Activated naive CD8-positive, alpha-beta T cell treated with anti-CD3 and anti-CD28 coated beads for 36 hours (primary cell): ENCODE measurements around the gene TAB2. TPM values are rescaled to one million over a fixed set of nuclear protein-coding genes. Genes with fewer than 3 reads are reported as not detected.

Experiments
- DNase-seq: peaks from one replicate; pipeline ENCODE4 v3.0.0; 2021
- H3K27ac Mint-ChIP-seq: one replicate; pipeline ENCODE4 v1.8.0; 2022; ENCODE audit warnings: mild to moderate bottlenecking, moderate library complexity, mixed read lengths
- H3K27me3 Mint-ChIP-seq: one replicate; pipeline ENCODE4 v1.8.0; 2022; ENCODE audit warnings: mild to moderate bottlenecking, mixed read lengths
- H3K36me3 Mint-ChIP-seq: one replicate; pipeline ENCODE4 v1.8.0; 2021; ENCODE audit warnings: mild to moderate bottlenecking, mixed read lengths
- H3K4me1 Mint-ChIP-seq: one replicate; pipeline ENCODE4 v1.8.0; 2021; ENCODE audit warnings: mixed read lengths
- H3K4me3 Mint-ChIP-seq: one replicate; pipeline ENCODE4 v1.8.0; 2022; ENCODE audit warnings: mild to moderate bottlenecking, moderate library complexity, mixed read lengths
- H3K9me3 Mint-ChIP-seq: one replicate; pipeline ENCODE4 v1.8.0; 2022; ENCODE audit warnings: mixed read lengths
- total RNA-seq, 2 experiments: library from RNA; stranded (reverse); gene quantifications; one replicate each; pipeline ENCODE4 v1.2.3, GENCODE V29; 2021

The TAB2 gene
- total RNA-seq, 2 experiments from 2014 or later, result 55.5 to 56.1 TPM

- Mint-ChIP-seq H3K27me3 (no peaks in the 10 kb centered on the region), H3K4me1 (peaks cover 61% of the 10 kb centered on the region), H3K36me3 (peaks cover 53% of the 10 kb centered on the region), H3K27ac (peak overlapping the region; percentile 47), H3K4me3 (no peak overlapping the region), H3K9me3 (peaks cover 18% of the 10 kb centered on the region)
- DNase-seq, result no peak
These were observed 45.6 kb downstream of the TAB2 start for GRCh38 chr6:149363154-149363553.

GRCh38 chr6:149364557-149364956, 47.0 kb downstream of the TAB2 start:
- H3K27ac Mint-ChIP-seq, result peak overlapping the region; percentile 32
- peaks cover 18% of the 10 kb centered on the region for H3K9me3 Mint-ChIP-seq
- peaks cover 48% of the 10 kb centered on the region for H3K4me1 Mint-ChIP-seq
- H3K4me3 Mint-ChIP-seq, result no peak overlapping the region
- peaks cover 42% of the 10 kb centered on the region for H3K36me3 Mint-ChIP-seq
- no peak for DNase-seq
- H3K27me3 Mint-ChIP-seq, result no peaks in the 10 kb centered on the region

- peaks cover 42% of the 10 kb centered on the region for H3K36me3 Mint-ChIP-seq
- H3K4me3 Mint-ChIP-seq, result no peak overlapping the region
- no peaks in the 10 kb centered on the region for H3K27me3 Mint-ChIP-seq
- H3K4me1 Mint-ChIP-seq, result peaks cover 52% of the 10 kb centered on the region
- DNase-seq, result no peak
- H3K9me3 Mint-ChIP-seq, result peaks cover 17% of the 10 kb centered on the region
- H3K27ac Mint-ChIP-seq, result no peak overlapping the region
These were observed 47.7 kb downstream of the TAB2 start for GRCh38 chr6:149365197-149365596.

GRCh38 chr6:149366267-149366921, 48.9 kb downstream of the TAB2 start:
- peaks cover 39% of the 10 kb centered on the region for H3K36me3 Mint-ChIP-seq
- no peak overlapping the region for H3K27ac Mint-ChIP-seq
- H3K4me1 Mint-ChIP-seq, result peaks cover 50% of the 10 kb centered on the region
- no peak for DNase-seq
- peaks cover 13% of the 10 kb centered on the region for H3K9me3 Mint-ChIP-seq
- no peaks in the 10 kb centered on the region for H3K27me3 Mint-ChIP-seq
- no peak overlapping the region for H3K4me3 Mint-ChIP-seq

- peaks cover 32% of the 10 kb centered on the region for H3K36me3 Mint-ChIP-seq
- no peak overlapping the region for H3K27ac Mint-ChIP-seq
- H3K4me1 Mint-ChIP-seq, result peaks cover 43% of the 10 kb centered on the region
- H3K4me3 Mint-ChIP-seq, result no peak overlapping the region
- DNase-seq, result no peak
- peaks cover 2% of the 10 kb centered on the region for H3K9me3 Mint-ChIP-seq
- no peaks in the 10 kb centered on the region for H3K27me3 Mint-ChIP-seq
These were observed 50.6 kb downstream of the TAB2 start for GRCh38 chr6:149368065-149368464.

GRCh38 chr6:149371154-149371553, 53.6 kb downstream of the TAB2 start:
- Mint-ChIP-seq H3K9me3 (no peaks in the 10 kb centered on the region), H3K27ac (peak overlapping the region; percentile 12), H3K27me3 (no peaks in the 10 kb centered on the region), H3K4me1 (peaks cover 47% of the 10 kb centered on the region), H3K36me3 (peaks cover 39% of the 10 kb centered on the region), H3K4me3 (no peak overlapping the region)
- no peak for DNase-seq

GRCh38 chr6:149372062-149372461, 54.5 kb downstream of the TAB2 start:
- no peak for DNase-seq
- H3K27me3 Mint-ChIP-seq, result no peaks in the 10 kb centered on the region
- H3K4me3 Mint-ChIP-seq, result no peak overlapping the region
- peaks cover 47% of the 10 kb centered on the region for H3K36me3 Mint-ChIP-seq
- H3K9me3 Mint-ChIP-seq, result no peaks in the 10 kb centered on the region
- H3K27ac Mint-ChIP-seq, result no peak overlapping the region
- H3K4me1 Mint-ChIP-seq, result peaks cover 54% of the 10 kb centered on the region

- peak overlapping the region; percentile 21 for H3K27ac Mint-ChIP-seq
- H3K27me3 Mint-ChIP-seq, result no peaks in the 10 kb centered on the region
- peaks cover 57% of the 10 kb centered on the region for H3K4me1 Mint-ChIP-seq
These were observed 56.0 kb downstream of the TAB2 start for GRCh38 chr6:149373511-149373910.

GRCh38 chr6:149379977-149380376, 62.5 kb downstream of the TAB2 start:
- no peaks in the 10 kb centered on the region for H3K9me3 Mint-ChIP-seq
- H3K4me1 Mint-ChIP-seq, result peaks cover 60% of the 10 kb centered on the region
- H3K36me3 Mint-ChIP-seq, result peaks cover 67% of the 10 kb centered on the region
- no peaks in the 10 kb centered on the region for H3K27me3 Mint-ChIP-seq
- DNase-seq, result no peak
- H3K4me3 Mint-ChIP-seq, result peak overlapping the region; percentile 12
- no peak overlapping the region for H3K27ac Mint-ChIP-seq

More at GRCh38 chr6:149373511-149373910, 56.0 kb downstream of the TAB2 start:
- no peak overlapping the region for H3K4me3 Mint-ChIP-seq
- no peaks in the 10 kb centered on the region for H3K9me3 Mint-ChIP-seq
- peaks cover 56% of the 10 kb centered on the region for H3K36me3 Mint-ChIP-seq
- DNase-seq, result no peak

GRCh38 chr6:149380523-149380922, 63.0 kb downstream of the TAB2 start:
- no peak overlapping the region for H3K27ac Mint-ChIP-seq
- peaks cover 55% of the 10 kb centered on the region for H3K4me1 Mint-ChIP-seq
- H3K4me3 Mint-ChIP-seq, result no peak overlapping the region
- H3K27me3 Mint-ChIP-seq, result no peaks in the 10 kb centered on the region
- H3K9me3 Mint-ChIP-seq, result peaks cover 1% of the 10 kb centered on the region
- no peak for DNase-seq
- H3K36me3 Mint-ChIP-seq, result peaks cover 72% of the 10 kb centered on the region

GRCh38 chr6:149383371-149383770, 65.9 kb downstream of the TAB2 start:
- Mint-ChIP-seq H3K4me3 (no peak overlapping the region), H3K27me3 (no peaks in the 10 kb centered on the region), H3K27ac (no peak overlapping the region), H3K9me3 (peaks cover 15% of the 10 kb centered on the region), H3K4me1 (peaks cover 55% of the 10 kb centered on the region), H3K36me3 (peaks cover 81% of the 10 kb centered on the region)
- DNase-seq, result no peak

GRCh38 chr6:149384464-149384863, 67.0 kb downstream of the TAB2 start:
- H3K36me3 Mint-ChIP-seq, result peaks cover 75% of the 10 kb centered on the region
- H3K4me1 Mint-ChIP-seq, result peaks cover 45% of the 10 kb centered on the region
- no peak for DNase-seq
- H3K4me3 Mint-ChIP-seq, result no peak overlapping the region
- no peaks in the 10 kb centered on the region for H3K27me3 Mint-ChIP-seq
- H3K27ac Mint-ChIP-seq, result no peak overlapping the region
- H3K9me3 Mint-ChIP-seq, result peaks cover 15% of the 10 kb centered on the region

GRCh38 chr6:149385998-149386646, 68.6 kb downstream of the TAB2 start:
- H3K4me3 Mint-ChIP-seq, result no peak overlapping the region
- H3K4me1 Mint-ChIP-seq, result peaks cover 36% of the 10 kb centered on the region
- H3K36me3 Mint-ChIP-seq, result peaks cover 79% of the 10 kb centered on the region
- DNase-seq, result no peak
- peaks cover 15% of the 10 kb centered on the region for H3K9me3 Mint-ChIP-seq
- H3K27me3 Mint-ChIP-seq, result no peaks in the 10 kb centered on the region
- no peak overlapping the region for H3K27ac Mint-ChIP-seq

- Mint-ChIP-seq H3K4me1 (peaks cover 43% of the 10 kb centered on the region), H3K9me3 (peaks cover 18% of the 10 kb centered on the region), H3K27me3 (no peaks in the 10 kb centered on the region), H3K36me3 (peaks cover 83% of the 10 kb centered on the region), H3K27ac (peak overlapping the region; percentile 64), H3K4me3 (no peak overlapping the region)
- DNase-seq, result no peak
These were observed 70.4 kb downstream of the TAB2 start for GRCh38 chr6:149387779-149388512.

GRCh38 chr6:149389509-149390297, 72.2 kb downstream of the TAB2 start:
- DNase-seq, result no peak
- H3K9me3 Mint-ChIP-seq, result peaks cover 18% of the 10 kb centered on the region
- peaks cover 45% of the 10 kb centered on the region for H3K4me1 Mint-ChIP-seq
- H3K27ac Mint-ChIP-seq, result no peak overlapping the region
- no peaks in the 10 kb centered on the region for H3K27me3 Mint-ChIP-seq
- peaks cover 78% of the 10 kb centered on the region for H3K36me3 Mint-ChIP-seq
- no peak overlapping the region for H3K4me3 Mint-ChIP-seq
